ENCODE data around the gene HMGN2. TPM values are rescaled to one million over a fixed set of nuclear protein-coding genes. Genes with fewer than 3 reads are reported as not detected.

HMGN2 gene
- total RNA-seq, 1 donor from 2014 or later: 240 TPM

Other genes with a start within 250 kb of the HMGN2 start
- gene CEP85, start 238.2 kb upstream of the HMGN2 start, total RNA-seq: 12.2 TPM
- 11.8 TPM for gene SH3BGRL3, start 192.4 kb upstream of the HMGN2 start, total RNA-seq
- gene UBXN11, start 165.8 kb upstream of the HMGN2 start, total RNA-seq: 4.1 TPM
- gene CD52, start 154.5 kb upstream of the HMGN2 start, total RNA-seq: not detected
- 0.41 TPM for gene CRYBG2, start 118.3 kb upstream of the HMGN2 start, total RNA-seq
- not detected for gene ZNF683, start 99.7 kb upstream of the HMGN2 start, total RNA-seq
- gene LIN28A, start 61.6 kb upstream of the HMGN2 start, total RNA-seq: not detected
- gene DHDDS, start 40.1 kb upstream of the HMGN2 start, total RNA-seq: 22.0 TPM
- gene RPS6KA1, start 57.3 kb downstream of the HMGN2 start, total RNA-seq: 3.3 TPM
- gene ARID1A, start 223.6 kb downstream of the HMGN2 start, total RNA-seq: 17.1 TPM

Data from frontal cortex (tissue), 1 donor.